Inflammatory macrophage treated with lipopolysaccharide for 1 hour (primary cell): ENCODE data around the gene IPPK.
A peak's percentile ranks its signal among the peaks of the same experiment; 100 is the strongest.

Experiments used
- DNase-seq, 2 donors: peaks; one replicate each; pipeline ENCODE4 v3.0.0-alpha.2; 2020 to 2022

Gene IPPK

GRCh38 chr9:92655896-92656536 lies 13.9 kb downstream of the IPPK start:
- no peak for DNase-seq

- no peak for DNase-seq
These were observed 14.6 kb downstream of the IPPK start for GRCh38 chr9:92655366-92655765.

- no peak for DNase-seq
These were observed 15.2 kb downstream of the IPPK start for GRCh38 chr9:92654481-92655301.

GRCh38 chr9:92652461-92652860 lies 17.5 kb downstream of the IPPK start:
- no peak for DNase-seq

GRCh38 chr9:92650839-92651621 lies 18.9 kb downstream of the IPPK start:
- peak in 1 of 2 donors; percentile 46 for DNase-seq

GRCh38 chr9:92650296-92650695 lies 19.6 kb downstream of the IPPK start:
- DNase-seq: no peak

- no peak for DNase-seq
These were observed 20.9 kb downstream of the IPPK start for GRCh38 chr9:92649007-92649406.

- DNase-seq: peak in 1 of 2 donors; percentile 23
These were observed 21.4 kb downstream of the IPPK start for GRCh38 chr9:92648474-92648971.

- DNase-seq: no peak
These were observed 22.1 kb downstream of the IPPK start for GRCh38 chr9:92647671-92648473.

- DNase-seq: no peak
These were observed 24.9 kb downstream of the IPPK start for GRCh38 chr9:92645041-92645440.

- DNase-seq: no peak
These were observed 25.7 kb downstream of the IPPK start for GRCh38 chr9:92644278-92644677.

GRCh38 chr9:92642564-92642963 lies 27.4 kb downstream of the IPPK start:
- DNase-seq: no peak

- DNase-seq: no peak
These were observed 27.9 kb downstream of the IPPK start for GRCh38 chr9:92642041-92642451.

GRCh38 chr9:92641092-92641809 lies 28.7 kb downstream of the IPPK start:
- DNase-seq: no peak

- no peak for DNase-seq
These were observed 29.4 kb downstream of the IPPK start for GRCh38 chr9:92640398-92641091.

- no peak for DNase-seq
These were observed 30.1 kb downstream of the IPPK start for GRCh38 chr9:92639791-92640271.

GRCh38 chr9:92639124-92639523 lies 30.8 kb downstream of the IPPK start:
- no peak for DNase-seq

GRCh38 chr9:92638621-92639101 lies 31.3 kb downstream of the IPPK start:
- no peak for DNase-seq

GRCh38 chr9:92637886-92638620 lies 31.9 kb downstream of the IPPK start:
- DNase-seq: no peak

- no peak for DNase-seq
These were observed 32.6 kb downstream of the IPPK start for GRCh38 chr9:92637326-92637725.
